ENCODE data around the gene SLC17A1.

GRCh38 chr6:25851961-25852360 is 20.1 kb upstream of the SLC17A1 start:
- TF ChIP-seq, protein P1, sequence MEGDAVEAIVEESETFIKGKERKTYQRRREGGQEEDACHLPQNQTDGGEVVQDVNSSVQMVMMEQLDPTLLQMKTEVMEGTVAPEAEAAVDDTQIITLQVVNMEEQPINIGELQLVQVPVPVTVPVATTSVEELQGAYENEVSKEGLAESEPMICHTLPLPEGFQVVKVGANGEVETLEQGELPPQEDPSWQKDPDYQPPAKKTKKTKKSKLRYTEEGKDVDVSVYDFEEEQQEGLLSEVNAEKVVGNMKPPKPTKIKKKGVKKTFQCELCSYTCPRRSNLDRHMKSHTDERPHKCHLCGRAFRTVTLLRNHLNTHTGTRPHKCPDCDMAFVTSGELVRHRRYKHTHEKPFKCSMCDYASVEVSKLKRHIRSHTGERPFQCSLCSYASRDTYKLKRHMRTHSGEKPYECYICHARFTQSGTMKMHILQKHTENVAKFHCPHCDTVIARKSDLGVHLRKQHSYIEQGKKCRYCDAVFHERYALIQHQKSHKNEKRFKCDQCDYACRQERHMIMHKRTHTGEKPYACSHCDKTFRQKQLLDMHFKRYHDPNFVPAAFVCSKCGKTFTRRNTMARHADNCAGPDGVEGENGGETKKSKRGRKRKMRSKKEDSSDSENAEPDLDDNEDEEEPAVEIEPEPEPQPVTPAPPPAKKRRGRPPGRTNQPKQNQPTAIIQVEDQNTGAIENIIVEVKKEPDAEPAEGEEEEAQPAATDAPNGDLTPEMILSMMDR (IDR thresholded peaks at IDR 0.05): no peak
- no peak for TF ChIP-seq POLR2A (IDR thresholded peaks at IDR 0.05)
- TF ChIP-seq EP300 (IDR thresholded peaks at IDR 0.05): no peak

Measured in tibial nerve (tissue), 4 donors.